ENCODE results near the gene IGF2BP3. TPM values are rescaled to one million over a fixed set of nuclear protein-coding genes. Genes with fewer than 3 reads are reported as not detected.

Gene IGF2BP3
- total RNA-seq, 2 donors from 2014 or later = 0.24 to 1.2 TPM

GRCh38 chr7:23450518-23450917 is 19.8 kb downstream of the IGF2BP3 start:
- H3K36me3 ChIP-seq = no peaks in the 10 kb centered on the region
- H3K4me1 ChIP-seq = no peaks in the 10 kb centered on the region
- TF ChIP-seq, protein P1, sequence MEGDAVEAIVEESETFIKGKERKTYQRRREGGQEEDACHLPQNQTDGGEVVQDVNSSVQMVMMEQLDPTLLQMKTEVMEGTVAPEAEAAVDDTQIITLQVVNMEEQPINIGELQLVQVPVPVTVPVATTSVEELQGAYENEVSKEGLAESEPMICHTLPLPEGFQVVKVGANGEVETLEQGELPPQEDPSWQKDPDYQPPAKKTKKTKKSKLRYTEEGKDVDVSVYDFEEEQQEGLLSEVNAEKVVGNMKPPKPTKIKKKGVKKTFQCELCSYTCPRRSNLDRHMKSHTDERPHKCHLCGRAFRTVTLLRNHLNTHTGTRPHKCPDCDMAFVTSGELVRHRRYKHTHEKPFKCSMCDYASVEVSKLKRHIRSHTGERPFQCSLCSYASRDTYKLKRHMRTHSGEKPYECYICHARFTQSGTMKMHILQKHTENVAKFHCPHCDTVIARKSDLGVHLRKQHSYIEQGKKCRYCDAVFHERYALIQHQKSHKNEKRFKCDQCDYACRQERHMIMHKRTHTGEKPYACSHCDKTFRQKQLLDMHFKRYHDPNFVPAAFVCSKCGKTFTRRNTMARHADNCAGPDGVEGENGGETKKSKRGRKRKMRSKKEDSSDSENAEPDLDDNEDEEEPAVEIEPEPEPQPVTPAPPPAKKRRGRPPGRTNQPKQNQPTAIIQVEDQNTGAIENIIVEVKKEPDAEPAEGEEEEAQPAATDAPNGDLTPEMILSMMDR (IDR thresholded peaks at IDR 0.05) = no peak
- H3K4me3 ChIP-seq = no peak overlapping the region
- no peak overlapping the region for H3K9ac ChIP-seq (ENCODE audit: low read depth in 2 of 2, low read length in 2 of 2)
- H3K27ac ChIP-seq = no peak overlapping the region
- no peaks in the 10 kb centered on the region for H3K27me3 ChIP-seq
- no peaks in the 10 kb centered on the region for H3K9me3 ChIP-seq
- no peak for DNase-seq
- intact Hi-C loops (cut with DNase I) = no loop called here

- DNase-seq = no peak
- TF ChIP-seq, protein P1 (IDR thresholded peaks at IDR 0.05) = no peak
- H3K4me1 ChIP-seq = no peaks in the 10 kb centered on the region
- no peaks in the 10 kb centered on the region for H3K36me3 ChIP-seq
- H3K27ac ChIP-seq = no peak overlapping the region
- intact Hi-C loops (cut with DNase I) = no loop called here
- no peak overlapping the region for H3K4me3 ChIP-seq
- no peak overlapping the region for H3K9ac ChIP-seq (ENCODE audit: low read depth in 2 of 2, low read length in 2 of 2)
- no peaks in the 10 kb centered on the region for H3K27me3 ChIP-seq
- no peaks in the 10 kb centered on the region for H3K9me3 ChIP-seq
Observed at GRCh38 chr7:23449941-23450340, 20.4 kb downstream of the IGF2BP3 start.

GRCh38 chr7:23445326-23445725 is 25.0 kb downstream of the IGF2BP3 start:
- no peaks in the 10 kb centered on the region for H3K36me3 ChIP-seq
- TF ChIP-seq, protein P1 (IDR thresholded peaks at IDR 0.05) = no peak
- no peak for DNase-seq
- H3K9me3 ChIP-seq = no peaks in the 10 kb centered on the region
- H3K27me3 ChIP-seq = peaks cover 5% of the 10 kb centered on the region
- no peaks in the 10 kb centered on the region for H3K4me1 ChIP-seq
- no peak overlapping the region for H3K9ac ChIP-seq (ENCODE audit: low read depth in 2 of 2, low read length in 2 of 2)
- H3K4me3 ChIP-seq = no peak overlapping the region
- intact Hi-C loops (cut with DNase I) = no loop called here
- no peak overlapping the region for H3K27ac ChIP-seq

DNA sequence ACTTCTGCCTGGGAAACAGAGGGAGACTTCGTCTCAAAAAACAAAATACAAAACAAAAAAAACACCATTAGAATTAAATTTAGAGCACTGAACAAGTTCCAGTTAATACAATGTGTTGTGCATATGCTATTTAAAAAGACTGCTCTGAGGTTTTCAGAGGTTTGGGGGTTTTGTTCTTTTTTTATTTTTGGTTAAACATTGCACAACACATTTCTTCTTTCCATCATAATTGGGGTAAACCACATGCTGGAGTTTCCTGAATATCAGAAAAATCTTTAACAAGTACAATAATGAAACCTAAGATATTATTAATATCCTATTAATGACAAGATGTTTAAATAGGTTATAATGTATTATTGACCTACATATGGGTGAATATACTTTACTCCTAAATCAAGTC is 26.3 kb downstream of the IGF2BP3 start:
- no peaks in the 10 kb centered on the region for H3K4me1 ChIP-seq
- peaks cover 5% of the 10 kb centered on the region for H3K27me3 ChIP-seq
- no peaks in the 10 kb centered on the region for H3K9me3 ChIP-seq
- no peak overlapping the region for H3K27ac ChIP-seq
- H3K9ac ChIP-seq (ENCODE audit: low read depth in 2 of 2, low read length in 2 of 2) = no peak overlapping the region
- TF ChIP-seq, protein P1 (IDR thresholded peaks at IDR 0.05) = no peak
- no peak overlapping the region for H3K4me3 ChIP-seq
- H3K36me3 ChIP-seq = no peaks in the 10 kb centered on the region
- intact Hi-C loops (cut with DNase I) = no loop called here
- DNase-seq = no peak

DNA sequence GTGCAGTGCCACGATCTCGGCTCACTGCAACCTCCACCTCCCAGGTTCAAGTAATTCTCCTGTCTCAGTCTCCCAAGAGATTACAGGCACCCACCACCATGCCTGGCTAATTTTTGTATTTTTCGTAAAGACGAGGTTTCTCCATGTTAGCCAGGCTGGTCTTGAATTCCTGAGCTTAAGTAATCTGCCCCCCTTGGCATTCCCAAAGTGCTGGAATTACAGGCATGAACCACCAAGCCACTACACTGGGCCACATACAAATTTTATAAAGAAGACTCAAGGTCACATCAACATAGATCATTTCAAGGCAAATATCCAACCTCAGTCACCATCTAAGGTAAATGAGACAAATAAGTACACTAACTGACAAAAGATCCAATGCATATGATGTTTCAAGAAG is 32.1 kb downstream of the IGF2BP3 start:
- H3K4me1 ChIP-seq = no peaks in the 10 kb centered on the region
- no peaks in the 10 kb centered on the region for H3K36me3 ChIP-seq
- no peak overlapping the region for H3K4me3 ChIP-seq
- H3K9me3 ChIP-seq = no peaks in the 10 kb centered on the region
- H3K27me3 ChIP-seq = no peaks in the 10 kb centered on the region
- H3K9ac ChIP-seq (ENCODE audit: low read depth in 2 of 2, low read length in 2 of 2) = no peak overlapping the region
- intact Hi-C loops (cut with DNase I) = no loop called here
- TF ChIP-seq, protein P1 (IDR thresholded peaks at IDR 0.05) = no peak
- H3K27ac ChIP-seq = no peak overlapping the region
- DNase-seq = no peak
